Stimulated activated naive CD8-positive, alpha-beta T cell treated with anti-CD3 and anti-CD28 coated beads, Interleukin-15, amount 100 ng/mL, for 72 hours (primary cell): ENCODE data around the gene CCER1.

Experiments used
- ATAC-seq: fragments of 150-1000 bp; cut with Tn5 transposase; 2 replicates; pipeline ENCODE4 v1.10.0; 2021; ENCODE audit warnings: mild to moderate bottlenecking, moderate library complexity
- DNase-seq, 2 donors: peaks; one replicate each; pipeline ENCODE4 v3.0.0; 2021 to 2022
- H3K27ac Mint-ChIP-seq, 2 donors: one replicate each; pipeline ENCODE4 v1.8.0; 2022; ENCODE audit warnings: mild to moderate bottlenecking in 2 of 2, mixed read lengths in 2 of 2, moderate library complexity in 2 of 2
- H3K27me3 Mint-ChIP-seq: one replicate; pipeline ENCODE4 v1.8.0; 2022; ENCODE audit warnings: mixed read lengths
- H3K4me1 Mint-ChIP-seq: one replicate; pipeline ENCODE4 v1.8.0; 2022; ENCODE audit warnings: mild to moderate bottlenecking, mixed read lengths
- H3K4me3 Mint-ChIP-seq, 2 donors: one replicate each; pipeline ENCODE4 v1.8.0; 2022; ENCODE audit warnings: mild to moderate bottlenecking in 2 of 2, mixed read lengths in 2 of 2, moderate library complexity in 1 of 2
- H3K9me3 Mint-ChIP-seq, 2 donors: one replicate each; pipeline ENCODE4 v1.8.0; 2022; ENCODE audit warnings: mixed read lengths in 2 of 2

Gene CCER1

GRCh38 chr12:90910958-90911357 is 44.0 kb downstream of the CCER1 start:
- H3K9me3 Mint-ChIP-seq: peaks cover 0 to 7% of the 10 kb centered on the region in 2 donors
- ATAC-seq (no peak), DNase-seq (no peak)
- H3K27me3 Mint-ChIP-seq: no peaks in the 10 kb centered on the region
- H3K27ac Mint-ChIP-seq: no peak overlapping the region
- no peak overlapping the region for H3K4me3 Mint-ChIP-seq
- H3K4me1 Mint-ChIP-seq: no peaks in the 10 kb centered on the region

DNA sequence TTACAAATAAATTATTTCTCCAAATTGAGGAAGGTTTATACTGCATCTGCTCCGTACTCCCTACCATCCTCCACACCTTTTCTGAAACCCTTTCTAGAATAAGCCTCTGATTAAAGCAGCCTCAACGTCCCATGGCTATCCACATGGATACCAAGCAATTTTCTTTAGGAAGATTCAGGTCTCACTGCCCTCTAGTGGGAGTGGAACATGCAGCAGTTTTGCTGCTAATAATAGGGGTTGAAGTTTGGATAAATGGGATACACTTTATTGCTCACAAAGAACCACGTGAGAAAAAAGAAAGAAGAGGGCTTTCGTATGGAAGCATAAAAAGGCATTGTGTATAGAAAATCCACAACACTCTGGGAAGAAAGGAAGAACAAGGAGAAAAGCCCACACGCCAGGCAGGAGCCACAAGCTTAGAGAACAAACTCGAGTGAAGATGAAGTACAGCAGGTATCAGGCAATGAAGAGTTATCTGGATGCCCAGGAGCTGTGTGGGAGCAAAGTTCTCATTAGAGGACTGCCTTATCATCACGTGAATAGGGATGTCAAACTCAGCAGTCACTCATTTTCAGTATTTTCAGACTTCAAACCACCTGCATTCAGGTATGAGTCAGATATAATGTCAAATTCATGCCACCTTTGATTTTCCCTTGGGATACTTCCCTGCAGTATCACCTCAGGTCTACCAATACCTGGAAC is 45.8 kb downstream of the CCER1 start:
- ATAC-seq (no peak), DNase-seq (no peak)
- Mint-ChIP-seq H3K27ac (no peak overlapping the region), H3K27me3 (no peaks in the 10 kb centered on the region), H3K4me1 (no peaks in the 10 kb centered on the region), H3K9me3 (no peaks in the 10 kb centered on the region), H3K4me3 (no peak overlapping the region)

DNA sequence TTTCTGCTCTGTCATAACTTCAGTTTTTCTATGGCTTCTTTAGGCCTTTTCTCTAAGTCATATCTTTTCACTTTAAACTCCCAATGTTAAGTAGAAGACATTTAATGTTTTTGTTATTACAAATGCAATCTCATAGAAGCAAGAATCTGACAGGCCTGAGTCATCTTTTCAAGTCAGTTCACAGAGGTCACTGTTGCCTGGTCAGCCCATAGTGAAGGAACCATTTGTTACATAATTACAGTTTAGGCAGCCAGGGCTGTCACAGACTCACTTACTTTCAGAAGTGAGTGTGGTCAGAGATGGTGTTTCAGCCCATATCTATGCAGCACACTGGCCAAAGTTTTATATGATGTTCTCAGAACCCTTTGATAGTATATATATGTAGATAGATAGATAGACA is 46.5 kb downstream of the CCER1 start:
- DNase-seq (no peak), ATAC-seq (no peak)
- no peak overlapping the region for H3K27ac Mint-ChIP-seq
- H3K4me3 Mint-ChIP-seq: no peak overlapping the region
- no peaks in the 10 kb centered on the region for H3K27me3 Mint-ChIP-seq
- H3K9me3 Mint-ChIP-seq: no peaks in the 10 kb centered on the region
- no peaks in the 10 kb centered on the region for H3K4me1 Mint-ChIP-seq

DNA sequence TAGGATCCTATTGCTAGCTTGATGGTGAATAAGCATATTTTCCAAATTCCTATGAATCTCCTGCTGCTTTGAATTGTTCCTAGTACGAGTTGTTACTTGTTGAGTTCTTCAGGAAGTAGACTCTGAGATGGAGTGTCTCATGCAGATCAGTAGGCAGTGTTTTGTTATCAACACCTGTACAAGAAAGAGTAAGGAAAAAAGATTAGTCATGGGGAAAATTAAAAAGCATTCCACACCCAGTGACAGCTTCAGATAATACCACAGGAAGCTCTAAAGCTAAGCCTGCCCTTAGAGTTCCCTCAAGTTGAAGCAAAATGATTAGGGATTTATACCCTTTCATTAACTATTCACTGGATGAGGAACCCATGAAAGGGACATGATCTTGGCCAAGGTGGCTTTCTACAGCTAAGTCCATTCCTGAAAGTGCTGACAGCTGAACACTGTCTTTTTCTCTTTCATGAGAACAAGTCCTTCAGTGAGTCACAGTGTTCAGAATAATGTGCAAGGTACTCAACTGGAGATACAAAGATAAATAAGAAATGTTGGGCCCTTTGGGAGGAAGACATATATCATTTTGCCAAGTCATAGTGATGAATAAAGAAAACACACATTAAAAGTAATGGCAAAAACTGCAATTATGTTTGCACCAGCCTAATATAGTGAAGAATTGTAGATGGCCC is 49.1 kb downstream of the CCER1 start:
- Mint-ChIP-seq H3K4me1 (no peaks in the 10 kb centered on the region), H3K9me3 (no peaks in the 10 kb centered on the region), H3K27ac (no peak overlapping the region), H3K4me3 (no peak overlapping the region), H3K27me3 (no peaks in the 10 kb centered on the region)
- ATAC-seq: no peak
- no peak for DNase-seq

GRCh38 chr12:90902596-90902995 is 52.4 kb downstream of the CCER1 start:
- no peaks in the 10 kb centered on the region for H3K4me1 Mint-ChIP-seq
- DNase-seq: no peak
- no peak for ATAC-seq
- no peaks in the 10 kb centered on the region for H3K9me3 Mint-ChIP-seq
- no peaks in the 10 kb centered on the region for H3K27me3 Mint-ChIP-seq
- H3K27ac Mint-ChIP-seq: no peak overlapping the region
- H3K4me3 Mint-ChIP-seq: no peak overlapping the region
